HuH-7 (cell line): ENCODE results near the gene IKZF1.

Source experiments
- DNase-seq: peaks from one replicate; pipeline ENCODE4 v3.0.0; 2011; ENCODE audit warnings: low spot score

IKZF1 gene

GRCh38 chr7:50283731-50284130 lies 20.8 kb upstream of the IKZF1 start:
- no peak for DNase-seq

DNA sequence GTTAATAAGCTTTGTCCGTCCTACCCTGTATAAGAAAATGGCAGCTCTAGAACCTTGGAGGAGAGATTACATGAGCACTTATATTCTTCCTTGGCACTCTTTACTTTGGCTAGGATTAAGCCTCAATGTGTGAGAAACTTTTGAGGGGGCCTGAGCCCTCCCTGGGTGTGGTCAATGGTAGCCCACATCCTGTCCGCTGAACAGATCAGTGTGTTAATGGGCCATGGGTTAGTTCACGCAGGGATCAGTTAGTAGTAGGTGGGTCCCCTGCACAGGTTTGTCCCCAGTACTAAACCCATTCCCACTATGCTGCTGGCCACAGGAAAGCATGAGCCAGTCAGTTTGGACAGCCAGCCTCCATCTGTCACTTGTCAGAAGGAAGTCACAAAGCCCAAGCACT lies 20.2 kb upstream of the IKZF1 start:
- DNase-seq: no peak

- no peak for DNase-seq
Observed at GRCh38 chr7:50285269-50285668, 19.2 kb upstream of the IKZF1 start.

- DNase-seq: no peak
Observed at GRCh38 chr7:50287129-50287528, 17.4 kb upstream of the IKZF1 start.

DNA sequence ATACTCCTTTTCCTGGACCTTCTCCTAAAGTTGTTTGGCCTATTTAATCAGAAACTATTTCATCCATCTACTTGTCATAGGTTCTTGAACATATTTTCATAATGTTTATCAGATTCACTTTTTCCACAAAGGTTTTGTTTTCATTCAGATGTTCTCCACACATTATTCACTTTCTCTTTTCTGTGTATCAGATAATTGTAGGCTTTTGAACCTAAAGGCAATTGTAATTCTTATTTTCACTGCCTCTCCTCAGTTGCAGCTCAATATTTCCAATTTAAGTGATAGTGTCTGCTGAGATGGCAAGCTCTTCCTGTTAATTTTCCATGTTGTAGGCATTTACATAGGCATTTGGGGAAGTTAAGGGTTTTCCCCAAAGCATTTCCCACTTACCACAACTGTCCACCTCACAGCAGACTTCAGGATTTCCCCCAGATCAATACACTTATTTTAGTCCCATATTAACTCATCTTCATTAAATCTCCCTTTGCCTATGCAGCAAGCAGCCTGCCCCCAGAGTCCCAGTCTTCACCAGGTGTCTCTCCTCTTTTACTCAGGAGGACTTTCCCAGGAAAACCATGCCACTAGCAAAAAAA lies 12.3 kb upstream of the IKZF1 start:
- no peak for DNase-seq

- no peak for DNase-seq
Observed at GRCh38 chr7:50292763-50293162, 11.8 kb upstream of the IKZF1 start.

DNA sequence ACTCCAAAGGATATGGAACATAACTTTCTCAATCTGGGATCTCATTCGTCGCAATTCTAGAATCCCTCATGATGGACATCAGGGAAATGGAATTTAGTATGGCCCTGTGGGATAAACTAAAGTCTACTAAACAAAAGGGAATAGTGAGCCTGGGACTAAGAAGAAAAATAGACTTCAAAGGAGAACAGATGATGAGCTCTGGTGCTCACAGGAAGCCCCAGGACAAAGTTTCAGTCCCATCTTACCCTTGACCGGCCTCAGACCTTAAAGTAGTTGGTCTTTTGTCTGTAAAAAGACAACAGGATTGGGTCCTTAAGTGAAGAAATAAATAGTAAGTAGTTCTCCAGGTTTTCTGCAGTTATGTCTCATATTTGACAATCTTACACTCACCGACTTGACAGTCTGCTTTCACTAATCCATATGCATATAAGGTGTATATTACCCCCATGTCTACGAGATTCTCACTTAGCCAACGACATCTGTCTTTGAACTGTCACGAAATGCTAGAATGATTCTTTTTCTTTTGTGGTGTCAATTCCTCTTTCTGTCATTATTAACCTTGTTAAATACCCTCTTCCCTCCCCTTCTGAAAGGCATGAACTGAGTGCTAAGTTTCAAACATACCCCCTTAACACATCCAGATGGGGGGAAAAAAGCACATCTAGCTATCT lies 10.9 kb upstream of the IKZF1 start:
- DNase-seq: no peak

DNA sequence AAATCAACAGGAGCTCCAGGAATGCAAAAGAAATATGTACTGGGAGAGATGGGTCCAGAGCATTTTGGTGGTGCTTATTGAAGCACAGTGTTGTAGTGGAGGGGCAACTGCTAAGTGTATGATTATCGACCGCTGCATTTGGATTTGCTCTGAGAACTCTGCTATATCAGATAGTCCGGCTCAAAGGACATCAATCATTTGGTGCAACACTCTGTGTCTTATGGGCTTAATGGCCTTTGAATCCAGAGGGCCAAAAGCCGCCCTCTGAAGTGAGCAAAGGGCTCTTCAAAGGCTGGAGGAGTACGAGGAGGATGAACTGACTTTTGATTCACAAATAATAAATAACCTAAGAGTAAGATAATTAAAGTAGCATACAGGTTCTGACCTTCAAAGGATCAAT lies 9.4 kb upstream of the IKZF1 start:
- DNase-seq: no peak

- no peak for DNase-seq
Observed at GRCh38 chr7:50296799-50297198, 7.7 kb upstream of the IKZF1 start.

- DNase-seq: no peak
Observed at GRCh38 chr7:50298811-50299562, 5.5 kb upstream of the IKZF1 start.

GRCh38 chr7:50300336-50300735 lies 4.2 kb upstream of the IKZF1 start:
- no peak for DNase-seq

DNA sequence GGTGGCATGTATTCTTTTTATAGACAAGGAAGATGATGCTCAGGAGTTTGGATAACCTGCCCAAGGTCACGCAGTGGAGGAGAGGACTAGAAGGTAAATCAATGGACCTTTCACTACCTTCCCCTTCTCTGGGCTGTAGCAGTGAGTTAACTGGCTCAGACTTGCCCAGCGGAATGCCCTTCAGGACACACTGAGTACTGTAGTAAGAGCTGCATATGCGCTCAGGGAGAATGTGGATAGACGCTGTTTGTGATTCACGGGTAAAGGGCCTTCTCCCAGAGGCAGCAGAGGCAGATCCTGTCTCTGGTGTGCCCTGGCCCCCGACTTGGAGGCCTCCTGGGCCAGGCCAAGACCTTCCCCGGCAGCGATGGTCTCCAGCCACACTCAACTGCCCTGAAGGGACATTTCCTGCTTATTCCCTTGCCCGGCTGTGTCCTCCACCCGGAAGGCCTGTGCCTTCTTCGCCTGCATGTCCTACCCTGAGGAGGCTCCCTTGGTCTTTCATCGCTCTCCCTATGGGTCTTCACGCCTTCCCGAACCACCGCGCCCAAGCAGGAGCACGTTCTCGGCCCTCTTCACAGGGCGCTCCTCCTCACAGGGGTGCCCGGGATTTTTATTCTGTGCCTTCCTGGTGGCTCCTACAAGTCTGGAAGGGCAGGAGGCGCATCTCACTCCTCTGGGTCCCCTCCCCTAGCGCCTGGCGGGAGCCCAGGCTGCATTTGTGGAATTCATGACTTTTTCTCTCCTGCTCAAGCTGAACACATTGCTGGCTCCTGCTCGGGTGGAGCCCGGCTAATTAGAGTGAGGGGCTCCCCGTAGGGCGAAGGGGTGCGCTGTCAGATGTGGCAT lies 1.8 kb upstream of the IKZF1 start:
- no peak for DNase-seq

- no peak for DNase-seq
Observed at GRCh38 chr7:50303335-50304128, 984 bp upstream of the IKZF1 start.

- DNase-seq: no peak
Observed at GRCh38 chr7:50304911-50305582, 531 bp downstream of the IKZF1 start.

GRCh38 chr7:50305583-50306493 lies 1.3 kb downstream of the IKZF1 start:
- DNase-seq: no peak

DNA sequence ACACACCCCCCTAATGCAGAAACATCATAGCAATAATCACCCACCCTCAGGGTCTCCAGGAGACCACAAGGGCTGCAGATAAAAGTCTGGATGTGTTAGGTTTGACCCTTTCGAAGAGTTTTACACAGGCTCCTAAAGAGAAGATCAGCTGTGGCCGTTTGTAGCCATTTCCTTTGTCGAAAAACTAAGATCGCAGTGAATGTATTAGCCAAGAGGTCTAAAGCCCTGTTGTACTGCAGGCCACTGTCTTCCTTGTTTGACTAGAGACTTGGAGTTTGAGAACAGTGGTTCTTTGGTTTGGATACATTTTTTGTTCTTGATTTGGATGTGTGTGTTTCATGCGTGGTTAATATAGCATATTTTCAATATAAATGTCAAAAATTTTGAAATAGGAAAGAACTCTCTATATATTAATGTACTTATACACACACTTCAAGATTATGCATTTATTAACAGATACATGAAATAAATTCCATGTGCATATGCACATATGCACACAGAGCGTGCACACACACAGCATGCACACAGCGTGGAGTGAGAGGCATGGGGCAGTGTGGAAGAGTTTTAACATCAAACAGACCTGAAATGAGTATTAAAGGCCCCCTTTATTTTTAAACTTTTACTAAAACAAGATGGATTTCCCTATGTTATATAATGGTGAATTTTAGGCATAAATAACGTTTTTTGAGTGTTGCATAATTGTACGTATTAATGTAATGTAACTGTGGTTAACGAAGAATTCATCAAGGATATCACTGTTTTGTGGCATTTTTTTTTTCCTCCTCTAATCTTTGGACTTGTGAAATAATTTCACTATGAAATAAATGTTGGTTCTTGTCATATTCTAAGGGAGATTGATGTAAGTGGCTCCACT lies 2.2 kb downstream of the IKZF1 start:
- DNase-seq: no peak

DNA sequence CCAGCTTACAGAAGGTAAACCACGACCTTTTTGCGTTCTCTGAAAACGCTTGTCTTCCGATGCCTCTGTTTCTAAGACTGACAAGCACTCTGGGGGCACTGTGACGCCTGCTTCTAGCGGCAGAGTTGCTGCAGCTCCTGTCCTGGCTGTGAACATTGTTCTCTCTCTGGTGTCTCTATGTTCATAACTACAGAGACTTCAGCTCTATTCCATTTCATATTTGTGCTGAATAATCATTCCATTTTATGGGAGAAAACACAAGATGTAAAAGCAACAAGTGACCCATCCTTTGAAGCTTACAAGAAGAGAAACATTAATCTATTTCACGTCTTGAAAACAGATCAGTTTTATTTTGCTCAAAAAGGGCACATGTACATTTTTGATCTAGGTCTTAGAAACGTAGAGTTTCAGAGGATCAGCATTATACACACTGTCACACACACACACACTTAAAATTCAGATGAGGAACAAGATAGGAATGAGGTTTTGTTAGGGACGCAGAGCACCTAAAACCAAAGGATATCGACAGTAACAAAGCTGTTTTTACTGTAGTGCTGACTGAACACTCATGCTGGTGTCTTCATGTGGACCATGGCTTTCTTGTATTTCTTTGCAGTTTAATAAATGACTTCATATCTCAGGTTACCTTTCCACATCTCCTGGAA lies 3.0 kb downstream of the IKZF1 start:
- DNase-seq: no peak

- DNase-seq: no peak
Observed at GRCh38 chr7:50308203-50308531, 3.7 kb downstream of the IKZF1 start.
